ENCODE measurements around the gene LTO1. TPM values are rescaled to one million over a fixed set of nuclear protein-coding genes. Genes with fewer than 3 reads are reported as not detected.

Gene LTO1
- total RNA-seq, 4 donors from 2014 or later, result 23.5 to 40.0 (median 26.9) TPM

DNA sequence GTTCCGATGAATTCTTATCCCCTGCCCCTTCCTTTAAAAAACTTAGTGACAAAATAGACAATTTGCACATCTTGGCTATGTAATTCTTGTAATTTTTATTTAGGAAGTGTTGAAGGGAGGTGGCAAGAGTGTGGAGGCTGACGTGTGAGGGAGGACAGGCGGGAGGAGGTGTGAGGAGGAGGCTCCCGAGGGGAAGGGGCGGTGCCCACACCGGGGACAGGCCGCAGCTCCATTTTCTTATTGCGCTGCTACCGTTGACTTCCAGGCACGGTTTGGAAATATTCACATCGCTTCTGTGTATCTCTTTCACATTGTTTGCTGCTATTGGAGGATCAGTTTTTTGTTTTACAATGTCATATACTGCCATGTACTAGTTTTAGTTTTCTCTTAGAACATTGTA is 22.2 kb downstream of the LTO1 start:
- 83 to 86% methylated on average over 11 of the region's 11 CpGs for WGBS, 2 donors

DNA sequence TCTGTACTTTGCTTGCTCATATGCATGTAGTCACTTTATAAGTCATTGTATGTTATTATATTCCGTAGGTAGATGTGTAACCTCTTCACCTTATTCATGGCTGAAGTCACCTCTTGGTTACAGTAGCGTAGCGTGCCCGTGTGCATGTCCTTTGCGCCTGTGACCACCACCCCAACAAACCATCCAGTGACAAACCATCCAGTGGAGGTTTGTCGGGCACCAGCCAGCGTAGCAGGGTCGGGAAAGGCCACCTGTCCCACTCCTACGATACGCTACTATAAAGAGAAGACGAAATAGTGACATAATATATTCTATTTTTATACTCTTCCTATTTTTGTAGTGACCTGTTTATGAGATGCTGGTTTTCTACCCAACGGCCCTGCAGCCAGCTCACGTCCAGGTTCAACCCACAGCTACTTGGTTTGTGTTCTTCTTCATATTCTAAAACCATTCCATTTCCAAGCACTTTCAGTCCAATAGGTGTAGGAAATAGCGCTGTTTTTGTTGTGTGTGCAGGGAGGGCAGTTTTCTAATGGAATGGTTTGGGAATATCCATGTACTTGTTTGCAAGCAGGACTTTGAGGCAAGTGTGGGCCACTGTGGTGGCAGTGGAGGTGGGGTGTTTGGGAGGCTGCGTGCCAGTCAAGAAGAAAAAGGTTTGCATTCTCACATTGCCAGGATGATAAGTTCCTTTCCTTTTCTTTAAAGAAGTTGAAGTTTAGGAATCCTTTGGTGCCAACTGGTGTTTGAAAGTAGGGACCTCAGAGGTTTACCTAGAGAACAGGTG is 23.1 kb downstream of the LTO1 start:
- H3K9me3 ChIP-seq, result no peaks in the 10 kb centered on the region
- peaks cover 43 to 45% of the 10 kb centered on the region in 2 donors for H3K36me3 ChIP-seq
- no peak for DNase-seq
- H3K27me3 ChIP-seq, result no peaks in the 10 kb centered on the region
- intact Hi-C loops (cut with DNase I), result no loop called here
- H3K4me3 ChIP-seq (replicated peaks in 1 of 3), result no peak overlapping the region
- 91% methylated on average over 15 of the region's 15 CpGs for WGBS, 2 donors
- no peaks in the 10 kb centered on the region for H3K4me1 ChIP-seq
- no peak for TF ChIP-seq POLR2A (IDR thresholded peaks at IDR 0.05)
- TF ChIP-seq, protein P1, sequence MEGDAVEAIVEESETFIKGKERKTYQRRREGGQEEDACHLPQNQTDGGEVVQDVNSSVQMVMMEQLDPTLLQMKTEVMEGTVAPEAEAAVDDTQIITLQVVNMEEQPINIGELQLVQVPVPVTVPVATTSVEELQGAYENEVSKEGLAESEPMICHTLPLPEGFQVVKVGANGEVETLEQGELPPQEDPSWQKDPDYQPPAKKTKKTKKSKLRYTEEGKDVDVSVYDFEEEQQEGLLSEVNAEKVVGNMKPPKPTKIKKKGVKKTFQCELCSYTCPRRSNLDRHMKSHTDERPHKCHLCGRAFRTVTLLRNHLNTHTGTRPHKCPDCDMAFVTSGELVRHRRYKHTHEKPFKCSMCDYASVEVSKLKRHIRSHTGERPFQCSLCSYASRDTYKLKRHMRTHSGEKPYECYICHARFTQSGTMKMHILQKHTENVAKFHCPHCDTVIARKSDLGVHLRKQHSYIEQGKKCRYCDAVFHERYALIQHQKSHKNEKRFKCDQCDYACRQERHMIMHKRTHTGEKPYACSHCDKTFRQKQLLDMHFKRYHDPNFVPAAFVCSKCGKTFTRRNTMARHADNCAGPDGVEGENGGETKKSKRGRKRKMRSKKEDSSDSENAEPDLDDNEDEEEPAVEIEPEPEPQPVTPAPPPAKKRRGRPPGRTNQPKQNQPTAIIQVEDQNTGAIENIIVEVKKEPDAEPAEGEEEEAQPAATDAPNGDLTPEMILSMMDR (IDR thresholded peaks at IDR 0.05), result no peak
- H3K27ac ChIP-seq, result no peak overlapping the region

More for the DNA sequence above, 22.2 kb downstream of the LTO1 start:
- Histone ChIP-seq H3K27ac (no peak overlapping the region), H3K36me3 (peaks cover 37 to 43% of the 10 kb centered on the region in 2 donors), H3K4me3 (replicated peaks in 1 of 3) (no peak overlapping the region), H3K27me3 (no peaks in the 10 kb centered on the region), H3K9me3 (no peaks in the 10 kb centered on the region), H3K4me1 (no peaks in the 10 kb centered on the region)
- intact Hi-C loops (cut with DNase I), result no loop called here
- TF ChIP-seq, protein P1 (IDR thresholded peaks at IDR 0.05), result no peak
- no peak for TF ChIP-seq POLR2A (IDR thresholded peaks at IDR 0.05)
- no peak for DNase-seq

DNA sequence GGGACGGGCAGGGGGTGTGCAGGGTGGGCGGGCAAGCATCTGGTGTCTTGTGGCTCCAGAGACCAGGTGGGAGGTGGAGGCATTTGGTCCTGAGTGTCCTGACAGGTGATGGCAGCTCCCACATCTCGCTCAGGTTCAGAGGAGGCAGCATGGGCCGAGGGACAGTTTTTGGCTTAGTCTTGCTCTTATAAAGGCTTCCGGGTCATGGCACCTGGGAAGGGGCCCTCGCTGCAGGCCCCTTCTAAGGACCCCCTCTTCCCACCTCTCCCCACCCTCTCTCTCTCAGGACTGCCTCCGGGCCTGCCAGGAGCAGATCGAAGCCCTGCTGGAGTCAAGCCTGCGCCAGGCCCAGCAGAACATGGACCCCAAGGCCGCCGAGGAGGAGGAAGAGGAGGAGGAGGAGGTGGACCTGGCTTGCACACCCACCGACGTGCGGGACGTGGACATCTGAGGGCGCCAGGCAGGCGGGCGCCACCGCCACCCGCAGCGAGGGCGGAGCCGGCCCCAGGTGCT is 24.3 kb downstream of the LTO1 start:
- no peaks in the 10 kb centered on the region for H3K9me3 ChIP-seq
- no peaks in the 10 kb centered on the region for H3K27me3 ChIP-seq
- TF ChIP-seq POLR2A (IDR thresholded peaks at IDR 0.05), result no peak
- TF ChIP-seq, protein P1 (IDR thresholded peaks at IDR 0.05), result no peak
- intact Hi-C loops (cut with DNase I), result no loop called here
- WGBS, 2 donors, result 89 to 91% methylated on average over 23 of the region's 23 CpGs
- DNase-seq, result no peak
- no peak overlapping the region for H3K4me3 ChIP-seq (replicated peaks in 1 of 3)
- H3K27ac ChIP-seq, result no peak overlapping the region
- H3K4me1 ChIP-seq, result no peaks in the 10 kb centered on the region
- peaks cover 43 to 45% of the 10 kb centered on the region in 2 donors for H3K36me3 ChIP-seq

DNA sequence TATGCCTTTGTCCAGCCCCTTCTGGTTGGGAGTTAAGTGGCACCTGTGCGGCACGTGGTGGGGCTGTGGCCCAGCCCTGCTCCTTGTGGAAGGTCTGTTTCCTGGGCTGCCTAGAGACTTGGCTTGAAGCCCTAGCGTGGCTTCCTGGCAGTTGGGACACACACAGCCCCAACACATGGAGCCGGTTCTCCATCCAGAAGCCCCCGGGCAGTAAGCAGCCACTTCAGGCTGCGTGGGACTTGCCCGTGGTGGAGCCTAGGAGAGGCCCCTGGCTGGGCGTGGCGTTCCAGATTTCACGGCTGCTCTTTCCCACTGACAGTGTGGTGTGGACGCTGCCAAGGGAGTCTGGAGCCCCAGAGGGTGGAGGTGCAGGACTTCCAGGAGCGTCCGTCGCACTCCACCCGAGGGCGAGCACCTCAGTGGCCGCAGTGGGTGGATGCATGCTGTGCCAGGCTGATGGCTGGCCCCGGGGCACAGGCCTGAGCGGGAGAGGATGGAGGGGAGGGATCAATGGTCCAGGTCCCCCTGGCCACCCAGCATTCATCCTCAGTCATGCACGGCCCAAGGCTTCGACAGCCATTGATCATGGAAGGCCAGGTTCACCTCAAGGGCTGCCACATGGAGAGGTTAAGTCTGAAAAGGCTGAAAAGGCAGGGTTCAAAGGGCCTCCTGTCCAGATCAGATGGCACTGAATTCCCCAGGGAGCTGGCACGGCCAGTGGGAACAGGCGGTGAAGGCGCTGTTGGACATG is 24.9 kb downstream of the LTO1 start:
- DNase-seq, result no peak
- Histone ChIP-seq H3K27ac (no peak overlapping the region), H3K4me1 (no peaks in the 10 kb centered on the region), H3K9me3 (no peaks in the 10 kb centered on the region), H3K27me3 (no peaks in the 10 kb centered on the region), H3K36me3 (peaks cover 43 to 45% of the 10 kb centered on the region in 2 donors), H3K4me3 (replicated peaks in 1 of 3) (no peak overlapping the region)
- 79 to 86% methylated on average over 13 to 18 of the region's 24 CpGs for WGBS, 2 donors
- intact Hi-C loops (cut with DNase I), result no loop called here
- TF ChIP-seq, protein P1 (IDR thresholded peaks at IDR 0.05), result no peak
- no peak for TF ChIP-seq POLR2A (IDR thresholded peaks at IDR 0.05)

DNA sequence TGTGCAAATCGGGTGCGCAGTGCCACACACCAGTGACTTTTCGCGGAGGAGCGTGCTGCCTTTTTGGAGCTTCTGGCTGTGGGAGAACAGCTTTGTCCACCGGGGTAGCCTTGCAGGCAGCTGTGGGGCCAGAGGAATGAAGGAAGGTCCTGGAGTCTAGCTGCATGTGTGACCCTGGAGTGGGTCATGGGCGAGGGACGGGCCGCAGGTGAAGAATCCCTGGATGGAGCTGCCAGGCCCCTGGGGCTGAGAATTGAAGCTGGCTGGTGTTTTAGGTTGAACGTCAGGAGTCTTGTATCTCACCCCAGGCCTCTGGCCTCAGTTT is 25.6 kb downstream of the LTO1 start:
- no peak for DNase-seq
- no peaks in the 10 kb centered on the region for H3K27me3 ChIP-seq
- WGBS, 2 donors, result 93 to 96% methylated on average over 7 to 10 of the region's 10 CpGs
- H3K4me1 ChIP-seq, result peaks cover 4 to 5% of the 10 kb centered on the region in 2 donors
- TF ChIP-seq POLR2A (IDR thresholded peaks at IDR 0.05), result no peak
- TF ChIP-seq, protein P1 (IDR thresholded peaks at IDR 0.05), result no peak
- intact Hi-C loops (cut with DNase I), result no loop called here
- no peaks in the 10 kb centered on the region for H3K9me3 ChIP-seq
- H3K36me3 ChIP-seq, result peaks cover 45 to 48% of the 10 kb centered on the region in 2 donors
- no peak overlapping the region for H3K4me3 ChIP-seq (replicated peaks in 1 of 3)
- H3K27ac ChIP-seq, result no peak overlapping the region
